Measurements from ENCODE around the gene GCNT1.

Gene GCNT1

GRCh38 chr9:76451234-76451633, 7.7 kb upstream of the GCNT1 start:
- no peaks in the 10 kb centered on the region for H3F3A ChIP-seq (ENCODE audit: control insufficient read depth, insufficient read depth)

DNA sequence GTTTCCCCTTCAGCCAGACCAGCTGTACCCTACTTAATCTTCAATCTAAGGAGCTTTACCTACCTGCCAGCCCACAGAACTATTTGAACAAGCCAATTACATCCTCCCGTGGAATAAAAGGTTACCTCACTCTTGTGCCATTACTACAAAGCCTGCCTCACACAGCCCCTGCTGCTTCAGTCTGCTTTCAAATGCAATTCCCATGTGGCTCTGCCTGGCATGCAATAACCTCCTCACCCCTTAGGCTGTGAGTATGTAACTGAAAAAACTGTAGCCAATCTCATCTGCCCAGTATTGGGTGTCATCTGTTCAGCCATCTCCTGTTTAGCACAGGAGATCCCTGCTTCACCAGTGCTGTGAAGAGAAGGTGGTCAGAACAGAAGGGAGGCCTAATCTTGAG, 6.1 kb upstream of the GCNT1 start:
- no peaks in the 10 kb centered on the region for H3F3A ChIP-seq (ENCODE audit: control insufficient read depth, insufficient read depth)
- H3K9me3 ChIP-seq (ENCODE audit: control insufficient read depth, insufficient read depth, low read length) = no peaks in the 10 kb centered on the region
- no peaks in the 10 kb centered on the region for H3K79me2 ChIP-seq (ENCODE audit: control insufficient read depth, low read length)
- no peak overlapping the region for H3K4me2 ChIP-seq (ENCODE audit: low read length)
- no peaks in the 10 kb centered on the region for H3K36me3 ChIP-seq (ENCODE audit: control insufficient read depth, low read length)
- H3K9me2 ChIP-seq (replicated peaks; ENCODE audit: control insufficient read depth, low read length) = no peaks in the 10 kb centered on the region
- H3K27ac ChIP-seq (ENCODE audit: low read depth, low read length) = no peak overlapping the region
- H4K20me1 ChIP-seq (ENCODE audit: control insufficient read depth, insufficient read depth, low read depth, low read length) = no peaks in the 10 kb centered on the region
- H3K4me1 ChIP-seq (ENCODE audit: control insufficient read depth, low read length) = peaks cover 25% of the 10 kb centered on the region
- H3K4me3 ChIP-seq (ENCODE audit: low read length) = no peak overlapping the region
- TF ChIP-seq CTCF (IDR thresholded peaks at IDR 0.05; ENCODE audit: low read depth, low read length, poor library complexity, severe bottlenecking) = no peak
- no peak for TF ChIP-seq EZH2phosphoT487 (IDR thresholded peaks at IDR 0.05; ENCODE audit: borderline replicate concordance, low read length)
- H3K27me3 ChIP-seq (ENCODE audit: control insufficient read depth, low read length) = no peaks in the 10 kb centered on the region

More at GRCh38 chr9:76451234-76451633, 7.7 kb upstream of the GCNT1 start:
- no peaks in the 10 kb centered on the region for H3K27me3 ChIP-seq (ENCODE audit: control insufficient read depth, low read length)
- H3K9me2 ChIP-seq (replicated peaks; ENCODE audit: control insufficient read depth, low read length) = no peaks in the 10 kb centered on the region
- H3K4me2 ChIP-seq (ENCODE audit: low read length) = no peak overlapping the region
- H3K9me3 ChIP-seq (ENCODE audit: control insufficient read depth, insufficient read depth, low read length) = no peaks in the 10 kb centered on the region
- H3K27ac ChIP-seq (ENCODE audit: low read depth, low read length) = no peak overlapping the region
- peaks cover 18% of the 10 kb centered on the region for H3K4me1 ChIP-seq (ENCODE audit: control insufficient read depth, low read length)
- no peak for TF ChIP-seq EZH2phosphoT487 (IDR thresholded peaks at IDR 0.05; ENCODE audit: borderline replicate concordance, low read length)
- no peak for TF ChIP-seq CTCF (IDR thresholded peaks at IDR 0.05; ENCODE audit: low read depth, low read length, poor library complexity, severe bottlenecking)
- H4K20me1 ChIP-seq (ENCODE audit: control insufficient read depth, insufficient read depth, low read depth, low read length) = no peaks in the 10 kb centered on the region
- no peak overlapping the region for H3K4me3 ChIP-seq (ENCODE audit: low read length)
- no peaks in the 10 kb centered on the region for H3K79me2 ChIP-seq (ENCODE audit: control insufficient read depth, low read length)
- no peaks in the 10 kb centered on the region for H3K36me3 ChIP-seq (ENCODE audit: control insufficient read depth, low read length)

- no peaks in the 10 kb centered on the region for H3K79me2 ChIP-seq (ENCODE audit: control insufficient read depth, low read length)
- H3K4me3 ChIP-seq (ENCODE audit: low read length) = no peak overlapping the region
- no peak for TF ChIP-seq CTCF (IDR thresholded peaks at IDR 0.05; ENCODE audit: low read depth, low read length, poor library complexity, severe bottlenecking)
- TF ChIP-seq EZH2phosphoT487 (IDR thresholded peaks at IDR 0.05; ENCODE audit: borderline replicate concordance, low read length) = no peak
- no peaks in the 10 kb centered on the region for H3K9me3 ChIP-seq (ENCODE audit: control insufficient read depth, insufficient read depth, low read length)
- peaks cover 33% of the 10 kb centered on the region for H3K4me1 ChIP-seq (ENCODE audit: control insufficient read depth, low read length)
- no peaks in the 10 kb centered on the region for H3F3A ChIP-seq (ENCODE audit: control insufficient read depth, insufficient read depth)
- H3K4me2 ChIP-seq (ENCODE audit: low read length) = no peak overlapping the region
- H3K27me3 ChIP-seq (ENCODE audit: control insufficient read depth, low read length) = no peaks in the 10 kb centered on the region
- H3K36me3 ChIP-seq (ENCODE audit: control insufficient read depth, low read length) = no peaks in the 10 kb centered on the region
- no peaks in the 10 kb centered on the region for H4K20me1 ChIP-seq (ENCODE audit: control insufficient read depth, insufficient read depth, low read depth, low read length)
- H3K9me2 ChIP-seq (replicated peaks; ENCODE audit: control insufficient read depth, low read length) = no peaks in the 10 kb centered on the region
- no peak overlapping the region for H3K27ac ChIP-seq (ENCODE audit: low read depth, low read length)
Measured at GRCh38 chr9:76453785-76454184, 5.2 kb upstream of the GCNT1 start.

DNA sequence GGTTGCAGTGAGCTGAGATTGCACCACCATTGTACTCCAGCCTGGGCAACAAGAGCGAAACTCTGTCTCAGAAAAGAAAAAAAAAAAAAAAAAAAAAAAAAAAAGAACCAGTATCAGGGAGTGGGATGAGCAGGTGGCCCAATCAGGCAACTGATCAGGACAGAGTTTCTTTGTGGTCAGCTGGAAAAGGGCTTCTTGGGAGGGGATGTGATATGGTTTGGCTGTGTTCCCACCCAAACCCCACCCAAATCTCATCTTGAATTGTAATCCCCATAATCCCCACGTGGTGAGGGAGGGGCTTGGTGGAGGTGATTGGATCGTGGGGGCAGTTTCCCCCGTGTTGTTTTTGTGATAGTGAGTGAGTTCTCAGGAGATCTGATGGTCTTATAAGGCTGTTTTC, 4.7 kb upstream of the GCNT1 start:
- TF ChIP-seq CTCF (IDR thresholded peaks at IDR 0.05; ENCODE audit: low read depth, low read length, poor library complexity, severe bottlenecking) = no peak
- no peak for TF ChIP-seq EZH2phosphoT487 (IDR thresholded peaks at IDR 0.05; ENCODE audit: borderline replicate concordance, low read length)

More for the DNA sequence above, 4.7 kb upstream of the GCNT1 start:
- H3K36me3 ChIP-seq (ENCODE audit: control insufficient read depth, low read length) = no peaks in the 10 kb centered on the region
- no peak overlapping the region for H3K4me3 ChIP-seq (ENCODE audit: low read length)
- no peak overlapping the region for H3K27ac ChIP-seq (ENCODE audit: low read depth, low read length)
- H3K79me2 ChIP-seq (ENCODE audit: control insufficient read depth, low read length) = peaks cover 3% of the 10 kb centered on the region
- no peaks in the 10 kb centered on the region for H4K20me1 ChIP-seq (ENCODE audit: control insufficient read depth, insufficient read depth, low read depth, low read length)
- no peaks in the 10 kb centered on the region for H3F3A ChIP-seq (ENCODE audit: control insufficient read depth, insufficient read depth)
- H3K4me2 ChIP-seq (ENCODE audit: low read length) = no peak overlapping the region
- no peaks in the 10 kb centered on the region for H3K27me3 ChIP-seq (ENCODE audit: control insufficient read depth, low read length)
- H3K9me3 ChIP-seq (ENCODE audit: control insufficient read depth, insufficient read depth, low read length) = no peaks in the 10 kb centered on the region
- peaks cover 33% of the 10 kb centered on the region for H3K4me1 ChIP-seq (ENCODE audit: control insufficient read depth, low read length)
- no peaks in the 10 kb centered on the region for H3K9me2 ChIP-seq (replicated peaks; ENCODE audit: control insufficient read depth, low read length)

Data from DOHH2 (cell line).